GM18909 (cell line): ENCODE measurements around the gene MPIG6B.

Experiments
- ATAC-seq: cut with Tn5 transposase; IDR thresholded peaks from one replicate; pipeline ENCODE4 v1.9.1; 2021; ENCODE audit warnings: mild to moderate bottlenecking; ENCODE audit not compliant: unreplicated experiment, poor library complexity

MPIG6B gene

DNA sequence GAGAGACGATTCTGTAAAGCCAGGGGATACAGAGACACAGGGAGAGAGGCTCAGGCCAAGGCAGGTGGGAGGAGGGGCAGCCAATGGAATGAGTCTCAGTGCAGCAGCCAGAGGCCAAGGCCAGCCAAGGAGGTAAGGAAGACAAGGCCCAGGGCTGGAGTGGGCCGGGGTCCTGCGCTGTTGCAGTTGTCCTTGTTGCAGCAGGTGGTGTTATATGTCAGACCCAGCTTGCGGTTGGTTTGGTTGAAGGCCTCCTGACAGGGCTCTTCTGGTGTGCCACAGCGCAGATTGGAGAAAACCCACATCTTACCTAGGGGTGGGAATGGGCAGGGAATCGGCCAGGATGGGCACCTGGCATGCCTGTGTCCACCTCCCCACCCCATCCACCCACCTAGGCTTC is 4.2 kb upstream of the MPIG6B start:
- ATAC-seq: no peak

- no peak for ATAC-seq
Measured at GRCh38 chr6:31720196-31720770, 2.9 kb upstream of the MPIG6B start.

GRCh38 chr6:31721351-31722020 is 1.7 kb upstream of the MPIG6B start, which contains the start of gene LY6G6C:
LY6G6C (minus strand) TSS chr6:31721746; CDS start chr6:31721679, 67 bp downstream.
- no peak for ATAC-seq

GRCh38 chr6:31722173-31722572 is 1.0 kb upstream of the MPIG6B start:
- no peak for ATAC-seq

GRCh38 chr6:31723980-31724691 is 963 bp downstream of the MPIG6B start:
- no peak for ATAC-seq

DNA sequence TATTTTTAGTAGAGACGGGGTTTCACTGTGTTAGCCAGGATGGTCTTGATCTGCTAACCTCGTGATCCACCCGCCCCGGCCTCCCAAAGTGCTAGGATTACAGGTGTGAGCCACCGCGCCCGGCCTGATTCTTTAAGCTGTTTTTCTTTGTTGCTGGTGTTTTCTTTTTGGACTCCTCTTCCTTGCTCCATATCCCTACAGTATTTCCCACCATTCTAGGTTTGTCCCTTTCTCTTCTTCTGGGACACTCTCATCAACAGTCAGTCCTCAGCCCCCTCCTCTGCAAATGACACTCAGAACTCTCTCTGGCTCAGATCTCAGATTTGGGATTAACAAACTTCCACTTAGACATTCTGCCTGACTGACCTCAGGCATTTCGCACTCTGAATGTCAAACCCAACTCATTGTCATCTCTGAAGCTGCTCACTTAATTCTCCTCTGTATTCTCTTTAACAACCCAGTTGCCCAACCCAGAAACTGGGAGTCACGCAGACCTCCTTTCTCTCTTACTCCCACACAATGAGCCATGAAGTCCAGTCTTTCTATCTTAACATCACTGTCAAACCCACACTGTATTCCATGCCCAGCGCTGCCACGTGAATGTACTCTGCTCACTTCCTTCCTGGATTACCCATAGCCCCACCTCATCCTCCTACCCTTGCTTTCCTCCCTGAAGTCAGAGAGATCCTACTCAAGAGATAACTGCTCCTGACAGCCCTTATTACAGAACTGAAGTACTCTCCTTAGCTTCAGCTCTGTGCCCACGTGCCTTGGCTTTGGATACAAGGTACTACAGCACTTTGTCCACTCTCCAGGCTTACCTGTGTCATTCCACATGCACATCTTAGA is 2.6 kb downstream of the MPIG6B start:
- ATAC-seq: no peak

GRCh38 chr6:31727034-31727716 is 4.0 kb downstream of the MPIG6B start:
- peak; percentile 62 for ATAC-seq

- no peak for ATAC-seq
Measured at GRCh38 chr6:31727717-31728671, 4.8 kb downstream of the MPIG6B start.

- ATAC-seq: peak; percentile 9
Measured at GRCh38 chr6:31728767-31729514, 5.8 kb downstream of the MPIG6B start, which contains the start of gene DDAH2. DDAH2 (minus strand) TSS chr6:31729299; CDS start chr6:31729161, 138 bp downstream.

- ATAC-seq: peak; percentile 43
Measured at GRCh38 chr6:31729515-31729978, 6.4 kb downstream of the MPIG6B start.

DNA sequence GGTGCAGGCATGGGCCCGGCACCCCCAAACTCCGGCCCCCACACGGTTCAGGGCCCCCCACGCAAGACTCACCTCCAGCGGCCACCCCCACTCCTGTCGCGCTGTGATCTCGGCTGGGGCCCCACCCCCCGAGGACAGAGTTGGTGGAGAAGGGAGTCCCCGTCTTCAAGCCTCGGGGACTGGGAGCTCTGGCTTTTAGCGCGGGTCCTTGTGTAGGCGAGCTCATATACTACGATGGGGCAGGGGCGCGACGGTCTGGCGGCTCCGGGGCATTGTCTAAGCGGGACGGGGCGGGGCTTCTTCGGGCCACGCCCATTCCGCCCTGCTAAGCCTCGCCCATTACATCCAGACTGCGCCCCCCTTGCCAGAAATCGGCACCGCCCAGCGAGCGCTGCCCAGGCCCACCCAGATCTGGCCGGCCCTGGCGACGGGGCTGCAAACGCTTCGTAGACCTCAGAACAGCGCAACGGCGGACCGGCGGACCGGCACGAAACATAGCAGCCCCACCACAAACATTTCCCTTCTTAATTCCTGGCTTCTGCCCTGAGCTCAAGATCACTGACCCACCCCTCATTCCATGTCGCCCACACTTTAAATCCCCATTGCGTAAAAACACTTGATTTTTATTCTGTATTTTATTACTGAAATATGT is 6.9 kb downstream of the MPIG6B start:
- ATAC-seq: peak; percentile 32

DNA sequence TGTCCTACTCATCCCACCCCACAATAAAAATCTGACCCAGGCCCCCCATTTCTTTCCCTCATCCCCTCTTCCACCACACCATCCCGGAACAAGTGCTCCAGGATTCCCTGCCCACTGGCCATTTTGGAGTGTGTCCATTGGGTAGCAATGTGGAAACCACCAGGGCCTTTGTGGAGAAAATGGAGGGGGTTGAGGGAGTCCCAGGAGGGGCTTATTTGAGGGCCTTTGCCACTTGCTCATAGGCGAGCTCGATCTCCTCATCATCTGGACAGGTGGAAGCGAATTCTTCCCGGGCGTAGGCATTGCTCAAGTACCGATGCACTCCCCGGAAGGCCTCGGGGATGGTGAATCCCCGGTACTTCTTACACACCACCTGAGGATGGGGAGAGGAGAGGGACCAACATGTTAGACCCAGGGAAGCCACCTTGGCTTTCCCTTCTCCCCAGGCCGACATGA is 7.5 kb downstream of the MPIG6B start:
- ATAC-seq: no peak

- no peak for ATAC-seq
Measured at GRCh38 chr6:31732029-31732428, 8.9 kb downstream of the MPIG6B start.

DNA sequence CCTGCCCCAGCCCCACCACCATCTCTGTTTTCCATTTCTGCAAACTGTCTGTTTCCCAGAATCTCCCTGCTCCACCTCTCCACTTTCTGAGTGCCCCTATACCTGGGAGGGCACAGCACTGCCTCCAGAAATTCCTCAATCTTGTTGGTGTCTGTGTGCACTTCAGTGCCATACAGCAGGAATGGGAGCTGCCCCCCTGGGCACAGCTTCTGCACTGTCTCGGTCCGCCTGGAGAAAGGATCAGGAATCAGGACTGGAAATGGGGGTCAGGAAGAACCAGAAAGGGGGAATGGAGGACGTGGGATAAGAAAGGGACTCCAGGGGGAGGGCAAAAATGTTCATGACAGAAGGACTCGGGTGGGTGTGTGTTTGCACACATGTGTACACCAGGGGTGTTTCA is 10.6 kb downstream of the MPIG6B start:
- no peak for ATAC-seq

DNA sequence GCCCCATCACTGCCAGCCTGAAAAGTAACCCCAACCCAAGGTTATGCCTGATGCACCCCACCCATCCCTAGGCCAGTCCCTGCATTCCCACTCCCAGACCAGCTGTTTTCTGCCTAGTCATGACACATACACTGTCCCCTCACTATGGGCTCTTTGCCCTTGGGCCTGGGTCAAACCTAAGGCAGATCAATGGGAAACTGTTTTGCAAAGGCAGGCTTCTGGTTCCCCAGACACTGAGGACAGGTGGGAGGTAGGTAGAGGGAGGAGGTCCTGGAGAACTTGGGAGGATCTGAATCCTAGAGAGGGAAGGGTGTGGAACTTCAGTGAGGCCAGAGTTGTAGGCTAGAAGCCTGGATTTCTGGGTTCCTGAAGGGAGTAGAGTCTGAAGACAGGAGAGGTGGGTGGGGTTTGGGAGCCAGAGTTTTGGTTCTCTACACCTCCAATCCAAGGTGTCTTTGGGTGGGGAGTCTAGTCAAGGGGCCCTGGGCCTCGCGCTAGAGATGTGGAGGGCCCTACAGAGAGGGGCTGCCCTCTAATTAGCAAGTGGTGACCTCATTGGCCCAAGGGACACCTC is 11.2 kb downstream of the MPIG6B start:
- no peak for ATAC-seq

GRCh38 chr6:31734821-31735406 is 11.7 kb downstream of the MPIG6B start:
- peak; percentile 37 for ATAC-seq
